GM18519 (cell line): ENCODE measurements around the gene NBEA.

ENCODE experiments used
- ATAC-seq: cut with Tn5 transposase; IDR thresholded peaks from one replicate; pipeline ENCODE4 v1.9.1; 2021; ENCODE audit warnings: mild to moderate bottlenecking, moderate library complexity; ENCODE audit not compliant: unreplicated experiment, low FRiP score

Gene NBEA

DNA sequence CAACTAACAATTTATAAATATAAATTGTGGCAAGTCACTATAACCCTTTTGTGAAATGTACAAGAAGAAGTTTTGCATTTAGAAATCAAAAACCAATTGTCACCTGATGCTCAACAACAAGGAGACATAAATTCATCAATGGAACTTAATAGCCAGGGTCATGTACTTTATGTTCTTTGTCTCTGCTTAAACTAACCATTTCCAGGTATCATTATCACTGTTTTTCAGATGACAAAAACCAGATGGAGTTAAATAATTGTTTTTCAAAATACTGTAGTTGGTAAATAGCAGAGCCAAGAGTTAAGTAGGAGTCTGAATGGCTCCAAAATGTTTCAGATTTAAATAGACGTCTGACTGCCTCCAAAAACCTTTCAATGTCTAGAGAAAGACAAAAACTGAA lies 606.7 kb downstream of the NBEA start:
- ATAC-seq = no peak

- peak; percentile 43 for ATAC-seq
These were observed 607.4 kb downstream of the NBEA start for GRCh38 chr13:35549481-35549880.

DNA sequence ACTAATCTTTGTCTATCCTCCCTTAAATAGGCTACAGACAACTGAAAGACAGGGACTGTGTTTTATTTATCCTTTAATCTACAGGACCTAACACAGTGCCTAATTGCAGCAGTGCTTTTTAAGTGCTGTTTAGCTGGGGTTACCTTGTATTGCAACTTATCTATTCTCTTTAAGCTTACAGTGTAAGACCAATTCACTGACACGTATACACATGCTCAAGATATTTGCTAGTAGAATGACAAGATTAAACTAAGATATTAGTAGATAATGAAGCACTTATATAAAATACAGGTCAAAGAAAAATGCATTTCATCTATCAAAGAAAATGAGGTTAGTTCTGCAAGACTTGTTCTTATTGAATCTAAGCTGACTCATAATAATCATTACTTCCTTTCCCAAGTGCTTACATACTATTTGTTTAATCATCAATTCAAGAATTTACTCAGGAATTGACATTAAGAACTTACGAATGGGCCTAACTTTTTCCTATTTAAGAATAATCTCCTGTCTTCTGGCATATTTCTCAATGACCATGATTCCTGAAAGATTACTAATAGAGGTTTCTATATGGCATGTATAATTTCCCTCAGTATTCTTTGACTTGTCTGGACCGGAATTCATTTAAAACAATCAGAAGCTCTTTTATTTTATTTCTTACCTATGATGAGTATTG lies 610.2 kb downstream of the NBEA start:
- no peak for ATAC-seq

DNA sequence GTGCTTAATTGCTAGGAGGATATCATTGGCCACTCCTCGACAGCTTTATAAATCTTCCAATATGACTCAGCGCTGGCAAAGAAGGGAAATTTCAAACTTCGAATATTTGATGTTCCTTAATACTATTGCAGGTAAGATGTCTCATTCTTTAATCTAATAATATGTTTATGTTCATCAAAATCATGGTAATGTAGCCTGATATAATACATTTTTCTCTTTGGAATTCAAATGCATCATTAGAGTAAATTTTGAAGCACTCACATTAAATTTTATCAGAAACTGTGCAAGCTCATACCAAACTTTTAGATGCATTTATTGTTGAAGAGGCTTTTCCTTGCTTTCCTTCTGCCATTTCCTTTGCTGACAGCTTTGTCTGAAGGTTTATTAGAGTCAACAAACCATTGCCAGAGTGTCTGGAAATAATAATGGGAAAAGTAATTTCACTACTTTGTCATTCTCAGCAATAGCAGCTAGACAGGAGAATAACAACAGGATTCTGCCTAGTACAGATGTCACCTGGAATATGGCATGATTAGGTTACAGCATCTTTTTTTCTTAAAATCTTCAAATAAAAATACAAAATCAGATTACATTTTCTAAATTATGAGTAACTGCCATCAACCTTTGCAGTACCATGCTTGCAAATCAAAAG lies 613.0 kb downstream of the NBEA start:
- no peak for ATAC-seq

DNA sequence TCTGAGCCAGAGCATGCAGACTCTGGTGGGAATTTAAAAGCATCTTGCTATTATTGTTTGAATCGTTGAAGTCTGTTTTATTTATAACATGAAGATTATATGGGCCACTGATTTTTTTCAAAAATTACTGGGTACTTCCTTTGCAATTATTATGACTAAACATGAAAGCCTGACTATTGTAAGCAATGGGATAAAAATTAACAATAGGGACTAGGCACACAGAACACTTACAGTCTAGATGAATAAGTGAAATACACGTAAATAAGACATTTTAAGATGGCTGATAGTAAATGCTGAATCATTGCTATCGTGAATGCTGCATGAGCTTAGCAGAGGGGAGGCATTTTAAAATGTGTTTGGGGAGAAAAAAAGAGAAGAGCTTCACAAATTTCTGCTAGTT lies 615.4 kb downstream of the NBEA start:
- no peak for ATAC-seq

DNA sequence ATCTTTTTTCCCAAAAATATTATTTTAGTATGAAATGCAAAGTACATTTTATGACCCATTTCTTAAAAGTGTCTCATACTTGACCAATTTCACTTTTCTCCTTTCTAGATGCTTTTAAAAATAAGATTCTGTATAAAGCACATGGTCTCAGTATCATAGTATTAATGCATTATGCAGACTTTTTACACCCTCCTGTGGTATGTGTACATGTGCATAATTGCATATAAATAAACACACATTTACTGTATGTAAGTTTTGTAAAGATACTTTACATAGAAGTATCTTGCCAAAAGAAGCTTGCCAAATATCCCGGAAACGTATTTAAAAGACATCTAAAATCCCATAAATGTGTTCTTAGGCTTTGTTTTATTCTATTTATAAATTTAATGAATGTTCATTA lies 619.5 kb downstream of the NBEA start:
- no peak for ATAC-seq

GRCh38 chr13:35565273-35565672 lies 623.2 kb downstream of the NBEA start:
- no peak for ATAC-seq

- ATAC-seq = no peak
These were observed 624.3 kb downstream of the NBEA start for GRCh38 chr13:35566340-35566739.

DNA sequence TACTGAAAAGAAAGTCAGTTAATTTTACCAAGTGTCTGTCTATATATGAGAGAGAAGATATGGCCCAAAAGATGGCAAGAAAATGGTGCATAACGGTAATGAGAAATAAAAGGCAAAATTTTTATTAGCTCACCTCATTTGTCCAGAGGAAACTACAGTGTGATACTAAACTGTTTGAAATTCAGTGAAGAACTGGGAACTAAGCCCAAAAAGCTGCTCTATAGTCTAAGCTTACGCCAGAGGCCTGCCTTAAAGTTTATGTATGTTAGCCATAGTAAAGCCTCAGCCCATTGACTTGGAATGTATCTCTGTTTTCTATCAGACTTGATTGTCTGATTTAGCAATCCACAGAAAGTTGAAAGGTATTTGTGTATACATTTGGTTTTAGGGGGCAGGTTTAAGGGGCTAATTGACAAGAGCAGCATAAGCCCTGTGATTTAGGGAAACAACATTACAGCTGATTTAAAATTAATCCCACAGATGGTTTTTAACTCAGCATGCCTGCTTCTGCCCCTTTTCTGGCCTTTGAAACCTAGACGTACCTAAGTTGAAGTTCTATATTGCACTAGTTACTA lies 625.4 kb downstream of the NBEA start:
- no peak for ATAC-seq

GRCh38 chr13:35573639-35574038 lies 631.6 kb downstream of the NBEA start:
- ATAC-seq = no peak

DNA sequence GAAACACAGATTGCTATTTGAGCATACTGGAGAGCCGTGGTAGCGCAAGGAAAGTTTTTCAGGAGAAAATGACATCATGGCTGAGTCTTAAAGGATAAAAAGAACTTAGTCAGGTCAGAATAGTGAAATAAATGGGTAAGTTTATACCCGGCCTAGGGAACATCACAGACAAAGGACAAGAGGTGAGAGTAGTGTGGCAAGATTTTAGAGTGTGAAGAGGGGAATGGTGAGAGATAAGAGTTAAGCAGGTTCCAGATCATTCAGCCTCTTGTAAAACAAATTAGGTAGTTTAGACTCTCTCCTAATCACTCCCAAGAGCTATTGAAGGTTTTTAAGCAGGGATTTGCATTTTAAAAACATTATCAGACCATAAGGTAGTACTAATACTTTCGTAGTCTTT lies 650.4 kb downstream of the NBEA start:
- no peak for ATAC-seq

GRCh38 chr13:35593651-35594050 lies 651.6 kb downstream of the NBEA start:
- no peak for ATAC-seq

GRCh38 chr13:35594096-35594495 lies 652.0 kb downstream of the NBEA start:
- ATAC-seq = no peak

GRCh38 chr13:35595181-35595580 lies 653.1 kb downstream of the NBEA start:
- no peak for ATAC-seq

- ATAC-seq = no peak
These were observed 654.4 kb downstream of the NBEA start for GRCh38 chr13:35596321-35597030.

- no peak for ATAC-seq
These were observed 655.4 kb downstream of the NBEA start for GRCh38 chr13:35597451-35597850.

- no peak for ATAC-seq
These were observed 656.2 kb downstream of the NBEA start for GRCh38 chr13:35598233-35598632.

DNA sequence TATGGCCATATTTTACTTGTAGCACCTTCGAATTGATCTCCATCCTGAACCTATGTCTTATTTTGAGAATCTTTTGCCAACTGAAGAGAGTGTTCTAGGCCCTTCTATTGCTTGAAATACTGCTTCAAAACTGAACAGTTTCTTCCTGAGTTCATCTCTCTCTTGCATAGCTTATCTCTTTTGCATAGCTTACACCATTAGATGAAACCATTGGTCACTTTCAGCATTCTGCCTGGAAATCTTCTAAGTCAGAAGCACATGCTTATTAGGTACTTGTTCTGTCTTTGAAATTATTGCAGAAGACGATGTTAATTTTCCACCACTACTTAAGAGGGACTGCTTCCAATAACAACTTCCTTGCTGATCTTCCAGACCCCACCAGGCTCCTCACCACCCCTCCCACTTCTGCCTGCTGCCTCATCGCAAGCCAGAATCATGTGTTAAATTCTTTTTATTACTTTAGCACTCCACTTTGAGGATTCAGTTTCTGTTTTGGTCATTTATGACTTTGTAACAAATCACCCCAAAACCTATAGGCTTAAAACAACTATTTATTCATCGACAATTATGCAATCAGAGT lies 656.8 kb downstream of the NBEA start:
- no peak for ATAC-seq

- no peak for ATAC-seq
These were observed 657.3 kb downstream of the NBEA start for GRCh38 chr13:35599384-35599783.

DNA sequence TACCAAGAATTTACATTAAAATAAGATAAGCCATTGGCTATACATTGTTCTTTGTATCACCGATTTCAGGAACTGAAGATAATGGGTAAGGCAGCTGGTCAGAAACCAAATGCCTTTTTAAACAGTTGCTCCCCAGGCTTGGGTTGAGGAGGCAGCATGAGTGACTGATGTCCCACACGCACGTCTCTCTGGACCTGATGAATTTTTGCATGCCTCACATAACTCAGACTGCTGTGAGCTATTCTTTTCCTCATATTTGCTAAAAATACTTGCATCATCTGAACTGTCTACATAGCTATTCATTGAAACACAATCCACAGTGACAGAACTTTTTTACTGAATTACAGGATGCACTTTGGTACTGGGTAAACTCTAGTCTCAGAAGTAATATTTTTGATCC lies 658.1 kb downstream of the NBEA start:
- ATAC-seq = no peak
